NB4 (cell line): ENCODE data around the gene ANXA6.

Source experiments
- DNase-seq: peaks from one replicate; pipeline ENCODE4 v3.0.0; 2010; ENCODE audit warnings: low read depth
- H3K4me3 ChIP-seq: one replicate; pipeline ENCODE4 v1.5.1; 2011; ENCODE audit warnings: mild to moderate bottlenecking, low read depth, low read length, moderate library complexity
- CTCF ChIP-seq: IDR thresholded peaks from one replicate; pipeline ENCODE4 v1.5.1; 2012; ENCODE audit warnings: low read depth, low read length
- MAX ChIP-seq: IDR thresholded peaks from 2 replicates; pipeline ENCODE4 v1.6.1; 2011; ENCODE audit warnings: low read depth, low read length
- MYC ChIP-seq: IDR thresholded peaks from 2 replicates; pipeline ENCODE4 v1.6.1; 2011; ENCODE audit warnings: low read depth, low read length
- POLR2A ChIP-seq: IDR thresholded peaks from 2 replicates; pipeline ENCODE4 v1.6.1; 2011; ENCODE audit warnings: mild to moderate bottlenecking; ENCODE audit not compliant: insufficient read length; ENCODE audit errors: extremely low read depth

ANXA6 gene

GRCh38 chr5:151086192-151086869 lies 71.2 kb downstream of the ANXA6 start:
- H3K4me3 ChIP-seq, result no peak overlapping the region
- DNase-seq, result no peak
- no peak for TF ChIP-seq MAX
- no peak for TF ChIP-seq MYC
- no peak for TF ChIP-seq CTCF
- TF ChIP-seq POLR2A, result no peak

GRCh38 chr5:151085517-151086041 lies 72.0 kb downstream of the ANXA6 start:
- H3K4me3 ChIP-seq, result no peak overlapping the region
- TF ChIP-seq MAX, result no peak
- no peak for TF ChIP-seq POLR2A
- TF ChIP-seq CTCF, result no peak
- no peak for TF ChIP-seq MYC
- no peak for DNase-seq

- TF ChIP-seq MYC (no peak), CTCF (no peak), MAX (no peak), POLR2A (no peak)
- H3K4me3 ChIP-seq, result no peak overlapping the region
- DNase-seq, result no peak
Observed at GRCh38 chr5:151084363-151084762, 73.2 kb downstream of the ANXA6 start.

GRCh38 chr5:151083081-151083676 lies 74.4 kb downstream of the ANXA6 start:
- TF ChIP-seq CTCF (no peak), MYC (no peak), MAX (no peak), POLR2A (no peak)
- no peak for DNase-seq
- no peak overlapping the region for H3K4me3 ChIP-seq

GRCh38 chr5:151082282-151082902 lies 75.2 kb downstream of the ANXA6 start:
- H3K4me3 ChIP-seq, result peak overlapping the region; percentile 92
- no peak for TF ChIP-seq MAX
- DNase-seq, result peak; percentile 32
